HG03025 (cell line): Measurements from ENCODE around the gene ETV4.
"Not testable (repeated sequence)": the region's sequence is repeated elsewhere in the genome, so short reads cannot be mapped to it uniquely, and the experiment has no call there.

ENCODE experiments used
- ATAC-seq: cut with Tn5 transposase; IDR thresholded peaks from one replicate; pipeline ENCODE4 v1.9.1; 2021; ENCODE audit warnings: mild to moderate bottlenecking, moderate library complexity; ENCODE audit not compliant: unreplicated experiment, low FRiP score

The ETV4 gene

GRCh38 chr17:43521389-43521788 lies 24.8 kb downstream of the ETV4 start:
- no peak for ATAC-seq

GRCh38 chr17:43517615-43518386 lies 28.3 kb downstream of the ETV4 start:
- ATAC-seq: no peak

GRCh38 chr17:43517161-43517560 lies 29.0 kb downstream of the ETV4 start:
- ATAC-seq: no peak

DNA sequence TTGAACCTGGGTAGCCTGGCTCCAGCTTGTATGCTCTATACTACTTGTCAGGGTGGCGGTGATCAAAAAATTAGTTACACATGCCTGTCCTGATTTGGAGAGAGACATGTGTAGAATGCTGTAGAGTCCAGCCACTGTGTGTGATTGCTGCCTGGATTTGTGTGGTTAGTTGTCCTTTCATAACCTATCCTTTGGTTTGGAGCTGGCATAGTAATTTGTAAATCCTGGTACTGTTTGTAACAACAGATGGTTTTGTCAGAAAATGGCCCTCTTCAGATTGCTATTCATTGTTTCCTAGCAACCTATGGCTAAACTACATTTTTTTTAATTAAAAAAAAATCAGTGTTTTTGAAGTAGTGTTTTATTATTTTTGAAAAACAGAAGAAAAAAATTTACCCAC lies 30.5 kb downstream of the ETV4 start:
- ATAC-seq: no peak

- ATAC-seq: not testable (repeated sequence)
These were observed 34.9 kb downstream of the ETV4 start for GRCh38 chr17:43511199-43511598.

DNA sequence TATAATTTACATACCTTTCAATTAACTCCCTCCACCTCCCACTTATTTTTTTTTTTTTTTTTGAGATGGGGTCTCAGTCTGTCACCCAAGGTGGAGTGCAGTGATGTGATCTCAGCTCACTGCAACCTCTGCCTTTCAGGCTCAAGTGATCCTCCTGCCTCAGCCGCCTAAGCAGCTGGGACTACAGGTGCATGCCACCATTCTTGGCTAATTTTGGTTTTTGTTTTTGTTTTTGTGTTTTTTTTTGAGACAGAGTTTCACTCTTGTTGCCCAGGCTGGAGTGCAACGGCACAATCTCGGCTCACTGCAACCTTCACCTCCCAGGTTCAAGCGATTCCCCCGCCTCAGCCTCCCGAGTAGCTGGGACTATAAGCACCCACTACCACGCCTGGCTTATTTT lies 36.7 kb downstream of the ETV4 start:
- ATAC-seq: not testable (repeated sequence)

DNA sequence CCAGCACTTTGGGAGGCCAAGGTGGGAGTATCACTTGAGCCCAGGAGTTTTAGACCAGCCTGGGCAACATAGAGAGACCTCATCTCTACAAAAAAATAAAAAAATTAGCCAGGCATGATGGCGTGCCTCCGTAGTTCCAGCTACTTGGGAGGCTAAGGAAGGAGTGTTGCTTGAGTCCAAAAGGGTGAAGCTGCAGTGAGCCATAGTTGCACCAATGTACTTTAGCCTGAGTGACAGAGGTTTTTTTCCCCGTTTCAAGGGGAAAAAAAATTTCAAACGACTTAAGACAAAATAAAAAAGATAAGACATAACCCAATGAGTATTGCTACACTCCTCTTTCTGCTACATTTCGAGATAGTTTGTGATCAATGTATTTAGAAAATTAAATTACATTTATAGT lies 55.5 kb downstream of the ETV4 start:
- no peak for ATAC-seq

DNA sequence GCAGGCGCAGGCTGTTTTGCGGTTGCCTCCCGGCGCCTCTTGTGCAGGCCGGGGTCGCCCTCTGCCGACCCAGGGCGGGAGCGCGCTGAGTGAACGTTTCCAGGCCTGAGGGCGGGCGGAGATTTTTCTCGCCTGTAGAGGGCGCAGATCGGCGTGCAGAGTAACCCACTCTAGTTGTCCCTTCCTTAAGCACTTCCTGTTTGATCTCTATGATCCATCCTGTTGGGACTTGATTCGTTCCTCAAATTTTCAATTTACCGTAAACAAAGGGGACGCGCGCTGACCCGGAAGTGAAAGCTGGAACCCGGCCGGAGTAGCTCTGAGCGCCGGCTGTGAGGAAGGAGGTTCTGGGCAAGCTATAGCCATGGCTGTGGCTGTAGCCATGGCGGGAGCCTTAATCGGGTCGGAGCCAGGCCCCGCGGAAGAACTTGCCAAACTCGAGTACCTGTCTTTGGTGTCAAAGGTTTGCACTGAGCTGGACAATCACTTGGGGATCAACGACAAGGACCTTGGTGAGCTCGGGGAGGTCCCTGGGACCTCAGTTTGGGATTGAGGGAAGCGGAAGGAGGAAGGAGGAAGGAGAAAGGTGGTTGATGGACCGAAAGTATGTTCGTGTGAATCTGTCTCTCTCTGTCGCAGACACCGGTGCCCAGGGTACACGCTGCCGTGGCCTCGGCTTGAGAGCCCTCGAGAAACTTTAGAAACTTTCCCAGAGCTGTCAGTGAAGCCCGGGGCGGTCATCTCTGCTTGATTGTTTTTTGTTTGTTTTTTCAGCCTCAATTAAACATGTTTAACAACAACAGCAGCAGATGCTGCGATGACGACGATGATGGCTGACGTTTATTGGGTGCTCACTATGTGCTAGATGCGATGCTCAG lies 62.2 kb downstream of the ETV4 start, which contains the start of gene DHX8:
DHX8 (plus strand) TSS at position 302 of the 878 bp plus-strand sequence; CDS start at position 365, 63 bp downstream.
- ATAC-seq: peak; percentile 92

DNA sequence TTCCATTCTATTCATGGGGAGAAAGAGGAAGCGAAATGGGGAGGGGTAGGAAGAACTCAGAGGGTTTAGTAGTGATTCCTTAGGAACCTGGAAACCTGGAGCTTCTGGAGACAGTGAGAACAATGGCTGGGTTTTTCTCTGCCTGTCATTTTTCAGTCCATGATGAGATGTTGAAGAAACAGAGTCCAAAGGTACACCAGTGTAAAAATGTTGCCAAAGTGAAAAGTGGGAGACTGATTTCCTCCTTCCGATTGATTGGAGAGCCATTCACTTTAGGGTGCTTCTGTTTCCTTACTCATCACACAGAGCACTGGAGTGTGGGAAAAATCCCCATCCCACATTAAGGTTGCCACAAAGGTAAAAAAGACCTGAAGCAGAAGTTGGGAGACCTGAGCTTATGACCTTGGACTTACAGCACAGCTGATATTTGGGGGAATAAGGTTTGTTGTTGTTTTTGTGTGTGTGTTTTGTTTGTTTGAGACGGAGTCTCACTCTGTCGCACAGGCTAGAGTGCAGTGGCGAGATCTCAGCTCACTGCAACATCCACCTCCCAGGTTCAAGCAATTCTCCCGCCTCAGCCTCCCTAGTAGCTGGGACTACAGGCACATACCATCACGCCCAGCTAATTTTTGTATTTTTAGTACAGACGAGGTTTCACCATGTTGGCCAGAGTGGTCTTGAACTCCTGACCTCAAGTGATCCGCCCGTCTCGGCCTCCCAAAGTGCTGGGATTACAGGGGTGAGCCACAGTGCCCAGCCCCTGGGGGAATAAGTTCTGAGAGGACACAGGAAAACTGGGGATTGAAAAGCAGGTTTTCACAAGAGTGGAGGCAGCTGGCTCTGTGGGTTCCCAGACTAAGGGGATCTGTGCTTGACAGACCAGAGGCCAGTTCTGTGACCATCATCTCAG lies 63.8 kb downstream of the ETV4 start:
- no peak for ATAC-seq

GRCh38 chr17:43479948-43480347 lies 66.2 kb downstream of the ETV4 start:
- no peak for ATAC-seq
